ENCODE results near the gene GJE1.
A peak's percentile ranks its signal among the peaks of the same experiment; 100 is the strongest.
"Not testable (repeated sequence)": the region's sequence is repeated elsewhere in the genome, so short reads cannot be mapped to it uniquely, and the experiment has no call there.

GJE1 gene

GRCh38 chr6:142146828-142147662, 14.3 kb downstream of the GJE1 start, which contains the start of the genes NMBR and VTA1:
Gene NMBR (minus strand): TSS chr6:142147122. CDS start chr6:142088658, 58,464 bp downstream.
Gene VTA1 (plus strand): TSS chr6:142147263. CDS start chr6:142147288, 25 bp downstream.
- DNase-seq (ENCODE audit: low read depth in 1 of 2, low spot score in 1 of 2), result peak; percentile 52 to 98
- TF ChIP-seq JUND (IDR thresholded peaks at IDR 0.05; ENCODE audit: low read depth), result no peak
- in situ Hi-C loops (cut with HindIII; ENCODE audit: low pct_unique_long_range_greater_than_20kb, low sequenced_read_pairs), result no loop called here

GRCh38 chr6:142152746-142153145, 20.0 kb downstream of the GJE1 start:
- no peak for TF ChIP-seq JUND (IDR thresholded peaks at IDR 0.05; ENCODE audit: low read depth)
- in situ Hi-C loops (cut with HindIII; ENCODE audit: low pct_unique_long_range_greater_than_20kb, low sequenced_read_pairs), result no loop called here
- no peak for DNase-seq (ENCODE audit: low read depth in 1 of 2, low spot score in 1 of 2)

GRCh38 chr6:142153196-142153595, 20.5 kb downstream of the GJE1 start:
- TF ChIP-seq JUND (IDR thresholded peaks at IDR 0.05; ENCODE audit: low read depth), result no peak
- in situ Hi-C loops (cut with HindIII; ENCODE audit: low pct_unique_long_range_greater_than_20kb, low sequenced_read_pairs), result no loop called here
- no peak for DNase-seq (ENCODE audit: low read depth in 1 of 2, low spot score in 1 of 2)

- TF ChIP-seq JUND (IDR thresholded peaks at IDR 0.05; ENCODE audit: low read depth), result no peak
- in situ Hi-C loops (cut with HindIII; ENCODE audit: low pct_unique_long_range_greater_than_20kb, low sequenced_read_pairs), result no loop called here
- DNase-seq (ENCODE audit: low read depth in 1 of 2, low spot score in 1 of 2), result no peak
These were observed 21.6 kb downstream of the GJE1 start for GRCh38 chr6:142154336-142154735.

GRCh38 chr6:142155091-142155490, 22.4 kb downstream of the GJE1 start:
- no peak for TF ChIP-seq JUND (IDR thresholded peaks at IDR 0.05; ENCODE audit: low read depth)
- in situ Hi-C loops (cut with HindIII; ENCODE audit: low pct_unique_long_range_greater_than_20kb, low sequenced_read_pairs), result no loop called here
- DNase-seq (ENCODE audit: low read depth in 1 of 2, low spot score in 1 of 2), result no peak

- in situ Hi-C loops (cut with HindIII; ENCODE audit: low pct_unique_long_range_greater_than_20kb, low sequenced_read_pairs), result no loop called here
- TF ChIP-seq JUND (IDR thresholded peaks at IDR 0.05; ENCODE audit: low read depth), result no peak
- DNase-seq (ENCODE audit: low read depth in 1 of 2, low spot score in 1 of 2), result peak; percentile 4 to 20
These were observed 23.4 kb downstream of the GJE1 start for GRCh38 chr6:142155895-142156757.

GRCh38 chr6:142156758-142157068, 24.0 kb downstream of the GJE1 start:
- in situ Hi-C loops (cut with HindIII; ENCODE audit: low pct_unique_long_range_greater_than_20kb, low sequenced_read_pairs); DNase-seq (ENCODE audit: low read depth in 1 of 2, low spot score in 1 of 2): not testable (repeated sequence)

- no peak for TF ChIP-seq JUND (IDR thresholded peaks at IDR 0.05; ENCODE audit: low read depth)
- DNase-seq (ENCODE audit: low read depth in 1 of 2, low spot score in 1 of 2), result no peak
- in situ Hi-C loops (cut with HindIII; ENCODE audit: low pct_unique_long_range_greater_than_20kb, low sequenced_read_pairs), result no loop called here
These were observed 30.1 kb downstream of the GJE1 start for GRCh38 chr6:142162780-142163179.

- in situ Hi-C loops (cut with HindIII; ENCODE audit: low pct_unique_long_range_greater_than_20kb, low sequenced_read_pairs), result no loop called here
- no peak for DNase-seq (ENCODE audit: low read depth in 1 of 2, low spot score in 1 of 2)
- TF ChIP-seq JUND (IDR thresholded peaks at IDR 0.05; ENCODE audit: low read depth), result no peak
These were observed 32.5 kb downstream of the GJE1 start for GRCh38 chr6:142165227-142165626.

- no peak for DNase-seq (ENCODE audit: low read depth in 1 of 2, low spot score in 1 of 2)
- in situ Hi-C loops (cut with HindIII; ENCODE audit: low pct_unique_long_range_greater_than_20kb, low sequenced_read_pairs), result no loop called here
- TF ChIP-seq JUND (IDR thresholded peaks at IDR 0.05; ENCODE audit: low read depth), result no peak
These were observed 34.3 kb downstream of the GJE1 start for GRCh38 chr6:142167071-142167470.

GRCh38 chr6:142167486-142167885, 34.8 kb downstream of the GJE1 start:
- no peak for TF ChIP-seq JUND (IDR thresholded peaks at IDR 0.05; ENCODE audit: low read depth)
- no peak for DNase-seq (ENCODE audit: low read depth in 1 of 2, low spot score in 1 of 2)
- in situ Hi-C loops (cut with HindIII; ENCODE audit: low pct_unique_long_range_greater_than_20kb, low sequenced_read_pairs), result no loop called here

GRCh38 chr6:142171351-142171750, 38.6 kb downstream of the GJE1 start:
- no peak for DNase-seq (ENCODE audit: low read depth in 1 of 2, low spot score in 1 of 2)
- in situ Hi-C loops (cut with HindIII; ENCODE audit: low pct_unique_long_range_greater_than_20kb, low sequenced_read_pairs), result no loop called here
- TF ChIP-seq JUND (IDR thresholded peaks at IDR 0.05; ENCODE audit: low read depth), result no peak

- in situ Hi-C loops (cut with HindIII; ENCODE audit: low pct_unique_long_range_greater_than_20kb, low sequenced_read_pairs), result no loop called here
- no peak for DNase-seq (ENCODE audit: low read depth in 1 of 2, low spot score in 1 of 2)
- TF ChIP-seq JUND (IDR thresholded peaks at IDR 0.05; ENCODE audit: low read depth), result no peak
These were observed 40.0 kb downstream of the GJE1 start for GRCh38 chr6:142172758-142173157.

Measured in T47D (cell line).